ENCODE results near the gene KYAT1. TPM values are rescaled to one million over a fixed set of nuclear protein-coding genes. Genes with fewer than 3 reads are reported as not detected.
"Not testable (repeated sequence)": the region's sequence is repeated elsewhere in the genome, so short reads cannot be mapped to it uniquely, and the experiment has no call there.

KYAT1 gene
- total RNA-seq, 1 donor from 2014 or later = 18.9 TPM

DNA sequence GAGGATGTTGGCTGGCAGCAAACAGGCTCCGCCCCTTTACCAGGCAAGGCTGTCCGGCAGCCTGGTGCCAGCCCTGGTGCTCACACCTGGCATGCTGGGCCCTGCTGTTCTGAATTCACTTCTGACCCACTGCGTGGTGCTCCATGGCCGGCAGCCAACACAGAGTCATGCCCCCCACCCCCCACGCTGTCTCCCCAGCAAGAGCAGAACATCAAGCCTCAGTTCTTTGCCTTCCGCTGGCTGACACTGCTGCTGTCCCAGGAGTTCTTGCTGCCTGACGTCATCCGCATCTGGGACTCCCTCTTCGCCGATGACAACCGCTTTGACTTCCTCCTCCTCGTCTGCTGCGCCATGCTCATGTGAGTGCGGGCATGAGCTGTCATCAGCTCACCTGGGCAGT lies 76.1 kb downstream of the KYAT1 start:
- DNase-seq (ENCODE audit: low read depth) = no peak
- no peak overlapping the region for H3K4me3 ChIP-seq (ENCODE audit: low read depth, low read length)
- TF ChIP-seq, protein P1, sequence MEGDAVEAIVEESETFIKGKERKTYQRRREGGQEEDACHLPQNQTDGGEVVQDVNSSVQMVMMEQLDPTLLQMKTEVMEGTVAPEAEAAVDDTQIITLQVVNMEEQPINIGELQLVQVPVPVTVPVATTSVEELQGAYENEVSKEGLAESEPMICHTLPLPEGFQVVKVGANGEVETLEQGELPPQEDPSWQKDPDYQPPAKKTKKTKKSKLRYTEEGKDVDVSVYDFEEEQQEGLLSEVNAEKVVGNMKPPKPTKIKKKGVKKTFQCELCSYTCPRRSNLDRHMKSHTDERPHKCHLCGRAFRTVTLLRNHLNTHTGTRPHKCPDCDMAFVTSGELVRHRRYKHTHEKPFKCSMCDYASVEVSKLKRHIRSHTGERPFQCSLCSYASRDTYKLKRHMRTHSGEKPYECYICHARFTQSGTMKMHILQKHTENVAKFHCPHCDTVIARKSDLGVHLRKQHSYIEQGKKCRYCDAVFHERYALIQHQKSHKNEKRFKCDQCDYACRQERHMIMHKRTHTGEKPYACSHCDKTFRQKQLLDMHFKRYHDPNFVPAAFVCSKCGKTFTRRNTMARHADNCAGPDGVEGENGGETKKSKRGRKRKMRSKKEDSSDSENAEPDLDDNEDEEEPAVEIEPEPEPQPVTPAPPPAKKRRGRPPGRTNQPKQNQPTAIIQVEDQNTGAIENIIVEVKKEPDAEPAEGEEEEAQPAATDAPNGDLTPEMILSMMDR (conservative IDR thresholded peaks at IDR 0.05; ENCODE audit: low read depth, low read length) = no peak

DNA sequence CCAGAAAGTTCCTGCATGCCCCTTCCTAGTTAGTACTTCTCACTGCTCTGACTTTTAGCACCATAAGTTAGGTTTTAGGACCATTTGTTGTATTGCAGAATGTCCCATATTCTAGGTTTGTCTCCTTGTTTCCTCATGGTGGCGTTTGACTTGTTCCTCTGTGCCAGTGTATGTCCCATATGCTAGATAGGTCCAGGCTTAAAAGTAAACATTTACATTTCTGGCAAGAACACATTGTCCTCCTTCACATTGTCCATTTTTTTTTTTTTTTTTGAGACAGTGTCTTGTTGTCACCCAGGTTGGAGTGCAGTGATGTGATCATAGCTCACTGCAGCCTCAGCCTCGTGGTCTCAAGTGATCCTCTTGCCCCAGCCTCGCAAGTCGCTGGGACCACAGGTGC lies 79.3 kb downstream of the KYAT1 start:
- TF ChIP-seq, protein P1 (conservative IDR thresholded peaks at IDR 0.05; ENCODE audit: low read depth, low read length) = no peak
- no peak overlapping the region for H3K4me3 ChIP-seq (ENCODE audit: low read depth, low read length)
- DNase-seq (ENCODE audit: low read depth) = no peak

DNA sequence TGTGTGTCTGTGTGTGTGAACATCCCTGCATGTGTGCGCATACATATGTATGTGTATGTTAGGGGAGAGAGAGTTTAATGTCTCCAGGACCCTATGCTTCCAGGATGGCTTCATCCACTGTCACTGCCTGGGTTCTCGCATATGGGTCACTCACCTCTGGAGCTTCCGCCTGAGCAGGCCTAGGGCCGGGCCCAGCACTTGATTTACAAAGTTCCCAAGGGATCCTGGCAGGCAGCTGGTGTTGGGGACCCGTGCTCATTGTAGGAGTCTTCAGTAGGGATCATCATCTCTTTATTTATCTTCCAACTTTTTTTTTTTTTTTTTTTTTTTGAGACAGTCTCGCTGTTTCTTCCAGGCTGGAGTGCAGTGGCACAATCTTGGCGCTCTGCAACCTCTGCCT lies 81.7 kb downstream of the KYAT1 start:
- TF ChIP-seq, protein P1 (conservative IDR thresholded peaks at IDR 0.05; ENCODE audit: low read depth, low read length) = no peak
- DNase-seq (ENCODE audit: low read depth) = no peak
- H3K4me3 ChIP-seq (ENCODE audit: low read depth, low read length) = no peak overlapping the region

DNA sequence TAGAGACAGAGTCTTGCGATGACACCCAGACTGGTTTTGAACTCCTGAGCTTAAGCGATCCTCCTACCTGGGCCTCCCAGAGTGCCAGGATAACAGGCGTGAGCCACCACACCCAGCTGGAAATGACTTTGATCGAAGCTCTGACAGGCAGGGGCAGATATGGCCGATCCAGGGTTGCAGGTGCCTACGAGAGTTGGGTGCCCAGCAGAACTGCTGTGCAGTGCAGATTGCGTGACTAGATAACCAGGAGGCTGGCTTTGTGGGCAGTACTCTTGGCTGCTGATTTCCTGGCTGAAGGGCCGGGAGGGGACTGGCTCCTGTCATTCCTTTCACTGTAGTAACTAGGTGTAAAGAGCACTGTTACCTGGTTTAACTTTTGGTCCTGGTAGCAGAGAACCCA lies 82.9 kb downstream of the KYAT1 start:
- TF ChIP-seq, protein P1 (conservative IDR thresholded peaks at IDR 0.05; ENCODE audit: low read depth, low read length) = no peak
- H3K4me3 ChIP-seq (ENCODE audit: low read depth, low read length) = no peak overlapping the region
- no peak for DNase-seq (ENCODE audit: low read depth)

DNA sequence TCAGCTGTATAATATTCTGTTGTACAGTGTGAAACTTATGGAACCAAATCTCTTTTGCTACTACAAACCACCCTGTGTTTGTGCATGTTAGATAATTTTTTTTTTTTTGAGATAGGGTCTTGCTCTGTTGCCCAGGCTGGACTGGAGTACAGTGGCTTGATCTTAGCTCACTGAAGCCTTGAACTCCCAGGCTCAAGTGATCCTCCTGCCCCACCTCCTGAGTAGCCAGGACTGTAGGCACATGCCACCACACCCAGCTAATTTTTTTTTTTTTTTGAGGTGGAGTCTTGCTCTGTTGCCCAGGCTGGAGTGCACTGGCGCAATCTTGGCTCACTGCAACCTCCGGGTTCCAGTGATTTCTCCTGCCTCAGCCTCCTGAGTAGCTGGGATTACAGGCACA lies 86.8 kb downstream of the KYAT1 start:
- not testable (repeated sequence) for H3K4me3 ChIP-seq (ENCODE audit: low read depth, low read length); DNase-seq (ENCODE audit: low read depth)

DNA sequence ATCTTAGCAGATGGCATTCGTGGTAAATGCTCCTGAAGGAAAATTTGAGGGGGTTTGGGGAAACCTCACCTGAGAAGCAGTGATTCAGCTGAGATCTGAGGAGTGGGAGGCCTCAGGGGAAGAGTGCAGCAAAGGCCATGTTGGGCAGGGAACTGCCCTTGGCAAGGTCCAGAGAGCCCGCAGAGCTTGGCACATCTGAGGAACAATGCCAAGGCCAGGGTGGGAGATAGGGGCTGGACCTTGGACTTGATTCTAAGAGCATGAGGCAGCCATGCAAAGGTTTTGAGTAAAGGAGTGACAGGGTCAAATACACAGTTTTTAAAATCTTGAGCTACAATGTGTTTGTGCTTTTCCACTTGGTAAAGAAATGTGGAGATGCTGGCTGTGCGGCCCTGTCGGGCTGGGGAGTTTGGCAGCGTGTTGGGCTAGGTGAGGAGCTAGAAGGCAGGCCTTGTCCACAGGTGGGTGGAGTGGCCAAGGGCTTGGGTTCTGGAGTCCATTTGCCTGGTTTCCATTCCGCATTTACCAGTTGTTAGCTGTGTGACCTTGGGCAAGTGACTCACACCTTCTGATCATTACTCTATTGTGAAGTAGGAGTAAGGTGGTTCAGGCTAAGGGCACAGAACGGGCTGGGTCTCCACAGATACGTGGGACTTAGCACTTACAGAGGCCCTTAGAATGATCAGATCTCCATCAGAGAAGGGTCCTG lies 88.6 kb downstream of the KYAT1 start:
- no peak for DNase-seq (ENCODE audit: low read depth)
- TF ChIP-seq, protein P1 (conservative IDR thresholded peaks at IDR 0.05; ENCODE audit: low read depth, low read length) = no peak
- no peak overlapping the region for H3K4me3 ChIP-seq (ENCODE audit: low read depth, low read length)

DNA sequence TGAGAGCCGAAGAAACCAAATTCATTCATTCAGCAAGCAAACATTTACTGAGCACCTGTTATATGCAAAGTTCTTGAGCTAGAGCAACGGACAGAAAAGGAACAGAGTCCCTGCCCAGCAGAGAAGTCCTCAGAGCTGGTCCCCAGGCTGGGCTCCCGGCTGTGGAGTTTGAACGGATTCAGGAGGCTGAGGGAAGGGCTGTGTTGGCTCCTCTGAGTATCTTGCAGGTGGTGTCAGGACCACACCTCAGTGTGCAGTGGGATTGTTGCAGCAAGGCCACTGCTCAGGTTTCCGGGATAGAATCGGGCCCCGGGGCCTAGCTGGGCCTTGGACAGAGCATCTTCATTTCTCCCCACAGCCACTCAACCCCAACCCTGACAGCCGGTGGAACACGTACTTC lies 89.6 kb downstream of the KYAT1 start:
- H3K4me3 ChIP-seq (ENCODE audit: low read depth, low read length) = no peak overlapping the region
- TF ChIP-seq, protein P1 (conservative IDR thresholded peaks at IDR 0.05; ENCODE audit: low read depth, low read length) = no peak
- no peak for DNase-seq (ENCODE audit: low read depth)
